ENCODE measurements around the gene TEAD1. TPM values are rescaled to one million over a fixed set of nuclear protein-coding genes. Genes with fewer than 3 reads are reported as not detected.

Gene TEAD1
- total RNA-seq, 1 experiment from 2014 or later = not detected

GRCh38 chr11:12917822-12918221, 243.6 kb downstream of the TEAD1 start:
- Histone ChIP-seq H3K27me3 (ENCODE audit: low read length) (no peaks in the 10 kb centered on the region), H3K9me2 (replicated peaks; ENCODE audit: insufficient read depth, low read length) (no peaks in the 10 kb centered on the region), H3K27ac (ENCODE audit: low read length) (no peak overlapping the region), H3K4me2 (ENCODE audit: low read depth, low read length, poor library complexity, severe bottlenecking) (no peak overlapping the region), H3K36me3 (ENCODE audit: insufficient read depth, low read length) (no peaks in the 10 kb centered on the region), H3K79me2 (ENCODE audit: low read length) (no peaks in the 10 kb centered on the region), H3K9me3 (ENCODE audit: low read length) (no peaks in the 10 kb centered on the region), H3K9ac (ENCODE audit: low read length) (no peak overlapping the region), H2AFZ (ENCODE audit: low read length) (no peak overlapping the region), H4K20me1 (ENCODE audit: insufficient read depth, low read depth, low read length) (no peaks in the 10 kb centered on the region), H3K4me3 (ENCODE audit: low read length) (no peak overlapping the region), H3K4me1 (ENCODE audit: low read length) (no peaks in the 10 kb centered on the region)
- DNase-seq = no peak

- no peaks in the 10 kb centered on the region for H3K27me3 ChIP-seq (ENCODE audit: low read length)
- H3K36me3 ChIP-seq (ENCODE audit: insufficient read depth, low read length) = no peaks in the 10 kb centered on the region
- no peak overlapping the region for H3K4me2 ChIP-seq (ENCODE audit: low read depth, low read length, poor library complexity, severe bottlenecking)
- H4K20me1 ChIP-seq (ENCODE audit: insufficient read depth, low read depth, low read length) = no peaks in the 10 kb centered on the region
- H3K9me2 ChIP-seq (replicated peaks; ENCODE audit: insufficient read depth, low read length) = no peaks in the 10 kb centered on the region
- H3K27ac ChIP-seq (ENCODE audit: low read length) = no peak overlapping the region
- H2AFZ ChIP-seq (ENCODE audit: low read length) = no peak overlapping the region
- no peak for DNase-seq
- H3K4me1 ChIP-seq (ENCODE audit: low read length) = no peaks in the 10 kb centered on the region
- no peak overlapping the region for H3K4me3 ChIP-seq (ENCODE audit: low read length)
- no peaks in the 10 kb centered on the region for H3K9me3 ChIP-seq (ENCODE audit: low read length)
- no peak overlapping the region for H3K9ac ChIP-seq (ENCODE audit: low read length)
- H3K79me2 ChIP-seq (ENCODE audit: low read length) = no peaks in the 10 kb centered on the region
Measured at GRCh38 chr11:12918667-12919066, 244.4 kb downstream of the TEAD1 start.

DNA sequence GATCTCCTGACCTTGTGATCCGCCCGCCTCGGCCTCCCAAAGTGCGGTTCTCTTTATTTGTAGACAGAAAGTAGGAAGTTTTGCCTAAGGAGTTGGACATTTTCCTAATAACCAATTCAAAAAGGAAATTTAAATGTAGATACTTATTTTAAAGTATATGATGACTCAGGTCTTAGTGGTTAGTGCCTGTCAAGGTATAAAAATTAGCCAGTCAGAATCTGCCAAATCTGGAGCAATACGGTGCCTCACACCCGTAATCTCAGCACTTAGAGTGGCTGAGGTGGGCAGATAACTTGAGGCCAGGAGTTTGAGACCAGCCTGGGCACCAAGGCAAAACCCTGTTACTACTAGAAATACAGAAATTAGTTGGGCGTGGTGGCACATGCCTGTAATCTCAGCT, 248.2 kb downstream of the TEAD1 start:
- no peaks in the 10 kb centered on the region for H3K27me3 ChIP-seq (ENCODE audit: low read length)
- no peaks in the 10 kb centered on the region for H3K36me3 ChIP-seq (ENCODE audit: insufficient read depth, low read length)
- no peak overlapping the region for H3K4me2 ChIP-seq (ENCODE audit: low read depth, low read length, poor library complexity, severe bottlenecking)
- H3K4me3 ChIP-seq (ENCODE audit: low read length) = no peak overlapping the region
- H3K4me1 ChIP-seq (ENCODE audit: low read length) = no peaks in the 10 kb centered on the region
- DNase-seq = no peak
- no peaks in the 10 kb centered on the region for H3K9me3 ChIP-seq (ENCODE audit: low read length)
- no peak overlapping the region for H3K27ac ChIP-seq (ENCODE audit: low read length)
- H3K9ac ChIP-seq (ENCODE audit: low read length) = no peak overlapping the region
- no peaks in the 10 kb centered on the region for H3K9me2 ChIP-seq (replicated peaks; ENCODE audit: insufficient read depth, low read length)
- no peak overlapping the region for H2AFZ ChIP-seq (ENCODE audit: low read length)
- H4K20me1 ChIP-seq (ENCODE audit: insufficient read depth, low read depth, low read length) = no peaks in the 10 kb centered on the region
- no peaks in the 10 kb centered on the region for H3K79me2 ChIP-seq (ENCODE audit: low read length)

DNA sequence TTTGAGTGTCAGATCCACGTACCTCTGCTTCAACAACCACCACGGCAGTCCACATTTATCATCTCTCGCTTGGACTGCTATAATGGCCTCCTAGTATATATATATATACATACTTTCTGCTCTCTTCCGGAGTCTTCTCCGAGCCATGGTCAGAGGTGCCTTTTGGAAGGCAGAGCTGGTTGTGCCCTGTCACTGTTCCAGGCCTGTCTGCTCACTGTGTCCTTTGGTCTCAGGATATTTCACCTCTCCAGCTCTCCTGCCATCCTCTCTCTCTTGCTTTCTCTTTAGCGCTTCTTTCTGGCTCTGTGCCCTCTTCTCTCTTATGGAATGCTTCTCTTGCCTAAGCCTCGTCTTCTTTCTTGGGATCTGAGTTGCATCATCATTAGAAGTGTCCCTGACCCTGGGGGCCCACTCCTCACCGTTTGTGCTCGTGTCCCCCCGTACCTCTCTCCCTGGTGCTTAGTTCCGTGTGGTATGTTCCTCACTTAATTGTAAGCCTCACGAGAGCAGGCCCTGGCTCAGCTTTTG, 248.8 kb downstream of the TEAD1 start:
- Histone ChIP-seq H4K20me1 (ENCODE audit: insufficient read depth, low read depth, low read length) (no peaks in the 10 kb centered on the region), H3K36me3 (ENCODE audit: insufficient read depth, low read length) (no peaks in the 10 kb centered on the region), H3K9me2 (replicated peaks; ENCODE audit: insufficient read depth, low read length) (no peaks in the 10 kb centered on the region), H3K4me3 (ENCODE audit: low read length) (no peak overlapping the region), H2AFZ (ENCODE audit: low read length) (no peak overlapping the region), H3K27ac (ENCODE audit: low read length) (no peak overlapping the region), H3K9me3 (ENCODE audit: low read length) (no peaks in the 10 kb centered on the region), H3K4me2 (ENCODE audit: low read depth, low read length, poor library complexity, severe bottlenecking) (no peak overlapping the region), H3K4me1 (ENCODE audit: low read length) (no peaks in the 10 kb centered on the region), H3K27me3 (ENCODE audit: low read length) (no peaks in the 10 kb centered on the region), H3K9ac (ENCODE audit: low read length) (no peak overlapping the region), H3K79me2 (ENCODE audit: low read length) (no peaks in the 10 kb centered on the region)
- DNase-seq = no peak

DNA sequence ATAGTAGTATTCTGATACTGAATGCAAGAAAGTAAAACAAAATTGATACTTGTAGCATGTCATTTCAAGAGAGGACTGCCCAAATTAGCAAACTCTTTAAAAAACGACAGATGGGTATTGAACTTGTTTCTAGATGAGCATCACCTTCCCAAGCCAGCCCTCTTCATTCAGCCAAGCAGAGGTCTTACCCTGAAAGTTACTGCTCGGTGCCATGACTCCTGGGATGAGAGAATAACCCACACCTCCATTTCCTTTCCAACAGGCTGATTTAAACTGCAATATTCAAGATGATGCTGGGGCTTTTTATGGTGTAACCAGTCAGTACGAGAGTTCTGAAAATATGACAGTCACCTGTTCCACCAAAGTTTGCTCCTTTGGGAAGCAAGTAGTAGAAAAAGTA, 250.4 kb downstream of the TEAD1 start:
- H3K4me3 ChIP-seq (ENCODE audit: low read length) = no peak overlapping the region
- no peak for DNase-seq
- H3K9me3 ChIP-seq (ENCODE audit: low read length) = no peaks in the 10 kb centered on the region
- no peak overlapping the region for H3K4me2 ChIP-seq (ENCODE audit: low read depth, low read length, poor library complexity, severe bottlenecking)
- no peak overlapping the region for H3K27ac ChIP-seq (ENCODE audit: low read length)
- no peaks in the 10 kb centered on the region for H3K79me2 ChIP-seq (ENCODE audit: low read length)
- H3K9me2 ChIP-seq (replicated peaks; ENCODE audit: insufficient read depth, low read length) = no peaks in the 10 kb centered on the region
- no peak overlapping the region for H2AFZ ChIP-seq (ENCODE audit: low read length)
- no peaks in the 10 kb centered on the region for H3K36me3 ChIP-seq (ENCODE audit: insufficient read depth, low read length)
- H4K20me1 ChIP-seq (ENCODE audit: insufficient read depth, low read depth, low read length) = no peaks in the 10 kb centered on the region
- no peak overlapping the region for H3K9ac ChIP-seq (ENCODE audit: low read length)
- no peaks in the 10 kb centered on the region for H3K27me3 ChIP-seq (ENCODE audit: low read length)
- H3K4me1 ChIP-seq (ENCODE audit: low read length) = no peaks in the 10 kb centered on the region

DNA sequence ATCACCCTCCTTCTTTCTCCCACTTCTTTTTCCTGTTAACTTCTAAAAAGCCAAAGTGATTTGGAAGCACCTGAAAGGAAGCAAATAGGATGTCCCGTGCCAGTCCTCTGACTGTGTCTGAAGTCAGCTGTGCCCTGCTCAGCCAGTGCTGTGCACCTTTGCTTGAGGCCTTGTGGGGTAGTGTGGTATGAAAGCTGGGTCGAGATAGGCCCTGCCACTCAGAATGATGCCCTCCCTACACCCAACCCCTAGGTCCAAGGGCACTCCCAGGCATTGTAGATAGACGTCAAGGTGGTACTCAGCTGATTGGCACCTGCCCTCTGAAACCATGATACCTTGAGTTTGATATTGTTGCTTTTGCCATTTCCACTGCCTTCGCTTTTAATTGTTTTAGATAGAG, 251.3 kb downstream of the TEAD1 start:
- Histone ChIP-seq H3K4me1 (ENCODE audit: low read length) (no peaks in the 10 kb centered on the region), H4K20me1 (ENCODE audit: insufficient read depth, low read depth, low read length) (no peaks in the 10 kb centered on the region), H2AFZ (ENCODE audit: low read length) (no peak overlapping the region), H3K36me3 (ENCODE audit: insufficient read depth, low read length) (no peaks in the 10 kb centered on the region), H3K4me3 (ENCODE audit: low read length) (no peak overlapping the region), H3K4me2 (ENCODE audit: low read depth, low read length, poor library complexity, severe bottlenecking) (no peak overlapping the region), H3K79me2 (ENCODE audit: low read length) (no peaks in the 10 kb centered on the region), H3K27me3 (ENCODE audit: low read length) (no peaks in the 10 kb centered on the region), H3K9ac (ENCODE audit: low read length) (no peak overlapping the region), H3K9me2 (replicated peaks; ENCODE audit: insufficient read depth, low read length) (no peaks in the 10 kb centered on the region), H3K9me3 (ENCODE audit: low read length) (no peaks in the 10 kb centered on the region), H3K27ac (ENCODE audit: low read length) (no peak overlapping the region)
- DNase-seq = no peak

DNA sequence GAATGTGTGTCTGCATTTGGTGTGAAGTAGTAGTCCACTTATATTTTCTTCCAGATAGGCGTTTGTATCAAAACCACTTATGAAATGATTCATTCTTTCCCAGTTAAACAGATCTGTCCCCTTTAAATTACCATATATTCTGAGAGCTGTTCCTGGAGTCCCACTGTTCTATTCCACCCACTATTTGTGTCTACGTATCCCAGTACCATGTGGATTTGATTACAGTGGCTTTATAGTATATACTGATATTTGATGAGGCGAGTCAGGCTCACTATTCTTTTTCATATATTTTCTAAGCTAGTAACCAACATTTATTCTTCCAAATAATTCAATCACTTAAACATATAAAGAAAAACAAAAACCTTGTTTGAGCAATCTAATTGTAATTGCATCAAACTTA, 253.0 kb downstream of the TEAD1 start:
- no peaks in the 10 kb centered on the region for H3K27me3 ChIP-seq (ENCODE audit: low read length)
- no peaks in the 10 kb centered on the region for H3K9me3 ChIP-seq (ENCODE audit: low read length)
- no peak overlapping the region for H3K27ac ChIP-seq (ENCODE audit: low read length)
- H4K20me1 ChIP-seq (ENCODE audit: insufficient read depth, low read depth, low read length) = no peaks in the 10 kb centered on the region
- H3K9me2 ChIP-seq (replicated peaks; ENCODE audit: insufficient read depth, low read length) = no peaks in the 10 kb centered on the region
- H3K4me3 ChIP-seq (ENCODE audit: low read length) = no peak overlapping the region
- no peaks in the 10 kb centered on the region for H3K36me3 ChIP-seq (ENCODE audit: insufficient read depth, low read length)
- H2AFZ ChIP-seq (ENCODE audit: low read length) = no peak overlapping the region
- DNase-seq = no peak
- H3K4me2 ChIP-seq (ENCODE audit: low read depth, low read length, poor library complexity, severe bottlenecking) = no peak overlapping the region
- no peaks in the 10 kb centered on the region for H3K79me2 ChIP-seq (ENCODE audit: low read length)
- no peak overlapping the region for H3K9ac ChIP-seq (ENCODE audit: low read length)
- no peaks in the 10 kb centered on the region for H3K4me1 ChIP-seq (ENCODE audit: low read length)

- Histone ChIP-seq H3K27ac (ENCODE audit: low read length) (no peak overlapping the region), H3K9me2 (replicated peaks; ENCODE audit: insufficient read depth, low read length) (no peaks in the 10 kb centered on the region), H3K9me3 (ENCODE audit: low read length) (no peaks in the 10 kb centered on the region), H3K4me3 (ENCODE audit: low read length) (no peak overlapping the region), H3K36me3 (ENCODE audit: insufficient read depth, low read length) (no peaks in the 10 kb centered on the region), H3K4me1 (ENCODE audit: low read length) (no peaks in the 10 kb centered on the region), H2AFZ (ENCODE audit: low read length) (no peak overlapping the region), H3K4me2 (ENCODE audit: low read depth, low read length, poor library complexity, severe bottlenecking) (no peak overlapping the region), H3K9ac (ENCODE audit: low read length) (no peak overlapping the region), H3K79me2 (ENCODE audit: low read length) (no peaks in the 10 kb centered on the region), H3K27me3 (ENCODE audit: low read length) (no peaks in the 10 kb centered on the region), H4K20me1 (ENCODE audit: insufficient read depth, low read depth, low read length) (no peaks in the 10 kb centered on the region)
- DNase-seq = no peak
Measured at GRCh38 chr11:12927886-12928285, 253.7 kb downstream of the TEAD1 start.

- Histone ChIP-seq H3K4me1 (ENCODE audit: low read length) (no peaks in the 10 kb centered on the region), H3K9me2 (replicated peaks; ENCODE audit: insufficient read depth, low read length) (no peaks in the 10 kb centered on the region), H3K4me3 (ENCODE audit: low read length) (no peak overlapping the region), H3K79me2 (ENCODE audit: low read length) (no peaks in the 10 kb centered on the region), H3K9ac (ENCODE audit: low read length) (no peak overlapping the region), H3K27me3 (ENCODE audit: low read length) (no peaks in the 10 kb centered on the region), H3K36me3 (ENCODE audit: insufficient read depth, low read length) (no peaks in the 10 kb centered on the region), H3K9me3 (ENCODE audit: low read length) (no peaks in the 10 kb centered on the region), H2AFZ (ENCODE audit: low read length) (no peak overlapping the region), H3K4me2 (ENCODE audit: low read depth, low read length, poor library complexity, severe bottlenecking) (no peak overlapping the region), H3K27ac (ENCODE audit: low read length) (no peak overlapping the region), H4K20me1 (ENCODE audit: insufficient read depth, low read depth, low read length) (no peaks in the 10 kb centered on the region)
- no peak for DNase-seq
Measured at GRCh38 chr11:12930850-12931249, 256.6 kb downstream of the TEAD1 start.

All from Karpas-422 (cell line).